GM10847 (cell line): Measurements from ENCODE around the gene LRP3.

Source experiments
- POLR2A ChIP-seq: IDR thresholded peaks from 2 replicates; pipeline ENCODE4 v1.6.1; 2011; ENCODE audit not compliant: insufficient read length; ENCODE audit errors: extremely low read depth

LRP3 gene

DNA sequence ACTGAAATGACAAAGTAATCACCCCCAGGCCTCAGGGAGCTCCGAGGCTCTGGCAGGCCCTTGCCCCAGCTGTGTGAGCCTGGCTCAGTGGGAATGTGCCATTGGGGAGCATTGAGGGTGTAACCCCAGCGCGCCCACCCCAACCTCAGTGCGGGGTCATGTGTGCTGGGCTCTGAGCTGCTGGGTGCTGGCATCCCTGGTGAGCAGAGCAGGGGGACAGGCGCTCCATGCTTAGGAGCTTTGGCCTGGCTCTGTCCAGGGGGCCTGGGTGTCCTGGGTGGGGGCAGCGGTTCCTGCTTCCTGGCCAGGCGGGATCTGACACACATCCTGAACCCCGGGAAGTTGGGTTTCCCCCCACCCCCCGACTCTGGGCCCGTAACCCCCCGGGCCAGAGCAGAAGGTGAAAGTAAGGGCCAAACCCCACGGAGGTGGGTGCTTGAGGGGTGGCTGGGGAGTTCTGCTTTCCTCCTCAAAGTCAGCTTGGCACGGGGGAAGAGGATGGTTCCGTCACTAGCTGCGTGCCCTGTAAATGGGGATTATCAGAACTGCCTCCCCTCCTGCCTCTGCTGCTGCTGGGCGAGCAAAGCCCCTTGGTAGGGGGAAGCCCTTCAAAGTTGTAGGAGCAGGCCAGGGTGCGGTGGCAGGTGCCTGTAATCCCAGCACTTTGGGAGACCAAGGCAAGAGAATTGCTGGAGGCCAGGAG, 1.7 kb downstream of the LRP3 start:
- no peak for TF ChIP-seq POLR2A

DNA sequence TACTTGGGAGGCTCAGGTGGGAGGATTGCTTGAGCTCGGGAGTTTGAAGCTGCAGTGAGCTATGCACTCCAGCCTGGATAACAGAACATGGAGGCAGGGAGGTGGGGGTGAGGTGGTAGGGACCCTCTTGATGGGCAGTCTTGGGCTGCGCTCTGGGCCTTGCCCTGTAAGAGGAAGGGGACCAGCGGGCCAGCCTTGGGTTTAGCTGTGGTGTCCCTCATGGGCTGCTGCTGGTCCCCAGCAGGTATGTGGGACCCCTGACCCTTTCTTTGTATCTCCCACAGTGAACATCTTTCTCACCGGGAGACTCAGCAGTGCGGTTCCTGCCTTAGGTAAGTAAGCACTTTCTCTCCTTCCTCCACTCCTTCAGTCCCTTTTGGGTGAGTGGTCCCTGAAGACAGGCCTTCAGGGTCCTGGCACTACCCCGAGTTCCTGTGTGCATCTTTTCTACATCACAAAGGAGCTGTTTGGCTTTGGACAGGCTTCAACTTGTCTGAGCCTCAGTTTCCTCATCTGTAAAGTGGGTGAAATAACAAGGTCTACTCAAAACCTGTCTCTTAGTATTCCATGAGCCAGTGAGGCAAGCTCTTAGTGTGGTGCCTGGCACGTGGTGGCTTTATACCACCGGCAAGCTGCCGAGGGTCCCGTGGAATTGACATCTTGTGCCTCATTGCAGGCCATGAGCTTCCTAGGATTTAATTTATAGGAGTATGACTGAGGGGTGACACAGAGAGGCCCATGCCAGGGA, 2.5 kb downstream of the LRP3 start:
- no peak for TF ChIP-seq POLR2A

DNA sequence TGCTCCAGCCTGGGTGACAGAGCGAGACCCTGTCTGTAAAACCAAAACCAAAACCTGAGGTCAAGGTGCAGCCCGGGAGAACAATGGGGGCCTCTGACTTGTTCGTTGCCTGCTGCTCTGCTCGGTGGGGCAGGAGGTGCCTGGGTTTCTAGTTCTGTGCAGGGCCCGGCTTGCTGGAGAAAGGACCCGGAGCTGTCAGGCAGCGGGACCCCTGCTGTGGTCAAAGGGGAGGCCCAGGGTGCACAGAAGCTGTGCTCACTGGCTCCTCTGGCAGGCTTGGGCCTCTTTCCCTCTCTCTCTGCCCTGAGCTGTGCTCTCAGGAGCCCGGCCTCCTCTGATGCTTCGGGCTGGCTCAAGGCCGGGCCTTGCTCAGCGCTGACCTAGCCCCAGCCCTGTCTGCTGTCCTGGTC, 3.5 kb downstream of the LRP3 start:
- no peak for TF ChIP-seq POLR2A

DNA sequence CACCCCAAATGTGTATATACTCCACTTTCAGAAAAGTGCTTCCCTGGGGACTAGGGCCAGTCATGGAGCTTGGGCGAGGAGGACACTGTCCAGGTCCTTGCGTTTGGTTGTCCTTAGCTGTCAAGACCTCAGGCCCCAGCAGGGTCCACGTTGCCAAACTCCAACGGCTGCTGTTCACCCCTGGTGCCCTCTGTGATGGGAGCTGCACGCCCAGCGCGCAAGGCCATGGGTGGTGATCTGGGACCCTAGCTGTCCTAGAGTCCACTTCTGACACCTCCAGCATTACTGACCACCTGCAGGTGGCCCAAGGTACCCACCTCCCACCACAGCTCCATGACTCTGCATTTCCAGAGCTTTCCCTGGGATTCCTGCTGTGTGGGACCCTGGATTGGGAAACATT, 4.0 kb downstream of the LRP3 start:
- TF ChIP-seq POLR2A: no peak

DNA sequence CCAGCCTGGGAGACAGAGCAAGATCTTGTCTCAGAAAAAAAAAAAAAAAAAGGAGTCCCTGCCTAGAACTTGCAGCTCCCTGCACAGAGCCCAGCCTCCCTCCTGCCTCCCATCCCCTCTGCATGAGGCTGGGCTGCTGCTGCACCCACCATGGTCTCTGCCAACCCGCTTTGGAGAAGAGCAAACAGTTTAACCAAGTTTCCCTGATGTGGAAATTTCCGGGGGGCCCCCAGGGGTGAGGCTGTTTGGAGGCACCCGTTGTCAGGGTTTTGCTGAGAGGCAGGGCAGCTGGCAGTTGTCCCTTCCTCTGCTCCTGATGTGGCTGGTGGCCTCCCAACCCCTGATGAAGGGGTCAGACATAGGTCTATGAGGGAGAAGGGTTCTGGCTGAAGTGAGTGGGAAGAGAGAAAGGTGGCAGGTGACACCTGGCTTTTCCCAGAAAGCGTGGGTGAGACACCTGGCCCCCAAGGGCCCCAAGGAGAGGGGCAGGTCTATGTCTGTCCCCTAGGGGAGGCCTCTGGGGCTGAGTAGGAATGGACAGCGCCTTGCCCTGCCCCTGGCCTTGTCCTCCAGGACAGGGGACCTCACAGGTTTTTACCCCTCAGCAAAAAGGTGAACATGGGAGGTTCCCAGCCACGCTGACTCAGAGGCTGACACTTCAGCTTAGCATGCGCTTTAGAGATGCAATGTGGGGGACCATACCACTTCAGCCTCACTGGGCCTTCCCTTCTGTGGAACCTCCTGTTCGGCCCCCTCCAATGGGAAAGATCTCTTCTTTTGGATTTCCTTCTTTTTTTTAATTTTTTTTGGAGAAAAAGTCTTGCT, 5.5 kb downstream of the LRP3 start:
- TF ChIP-seq POLR2A: no peak

DNA sequence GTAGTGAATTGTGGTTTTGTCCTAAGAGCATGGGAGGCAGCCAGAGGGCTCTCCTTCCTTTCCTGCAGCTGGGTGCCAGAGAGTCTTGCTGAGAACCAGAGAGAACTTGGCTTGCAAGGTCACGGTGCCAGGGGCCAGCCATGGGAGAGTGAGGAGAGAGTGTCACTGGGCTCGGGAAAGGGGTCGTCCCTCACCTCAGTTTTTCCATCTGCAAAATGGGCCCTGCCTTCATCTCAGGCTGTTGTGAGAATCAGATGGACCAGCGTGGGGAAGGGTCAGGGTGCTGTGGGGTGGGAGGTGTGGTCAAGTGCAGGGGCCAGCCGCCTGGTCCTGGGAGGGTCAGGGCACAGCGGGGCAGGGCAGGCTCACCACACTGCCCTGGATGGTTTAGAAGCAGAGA, 7.3 kb downstream of the LRP3 start:
- no peak for TF ChIP-seq POLR2A

DNA sequence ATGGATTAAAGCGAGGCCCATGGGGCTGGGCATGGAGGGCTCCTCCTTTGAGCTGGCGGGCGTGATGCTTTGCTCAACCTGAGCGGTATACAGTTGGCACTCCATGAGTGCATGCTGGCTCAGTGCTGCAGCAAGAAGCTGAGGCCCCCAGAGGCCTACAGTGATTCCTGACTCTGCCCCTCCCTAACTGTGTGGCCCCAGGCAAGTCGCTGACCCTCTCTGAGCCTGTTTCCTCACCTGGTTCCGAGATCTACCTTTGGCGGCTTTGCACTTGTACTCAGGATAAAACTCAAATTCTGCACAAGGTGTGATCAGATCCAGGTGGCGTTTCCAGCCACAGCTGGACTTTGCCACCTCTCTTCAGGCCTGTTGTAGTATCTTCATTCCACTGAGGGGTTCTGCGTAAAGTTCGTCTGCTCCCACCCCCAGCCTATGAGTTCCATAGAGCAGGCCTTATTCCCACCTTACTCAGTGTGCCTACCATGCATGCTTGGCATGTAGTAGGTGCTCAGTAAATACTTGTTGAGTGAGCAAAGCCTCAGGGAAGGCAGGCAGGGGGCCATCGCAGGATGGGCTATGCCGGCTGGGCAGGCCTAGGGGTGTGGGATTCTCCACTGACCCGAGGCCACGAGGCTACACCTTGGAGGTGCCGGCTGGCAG, 7.9 kb downstream of the LRP3 start:
- no peak for TF ChIP-seq POLR2A

DNA sequence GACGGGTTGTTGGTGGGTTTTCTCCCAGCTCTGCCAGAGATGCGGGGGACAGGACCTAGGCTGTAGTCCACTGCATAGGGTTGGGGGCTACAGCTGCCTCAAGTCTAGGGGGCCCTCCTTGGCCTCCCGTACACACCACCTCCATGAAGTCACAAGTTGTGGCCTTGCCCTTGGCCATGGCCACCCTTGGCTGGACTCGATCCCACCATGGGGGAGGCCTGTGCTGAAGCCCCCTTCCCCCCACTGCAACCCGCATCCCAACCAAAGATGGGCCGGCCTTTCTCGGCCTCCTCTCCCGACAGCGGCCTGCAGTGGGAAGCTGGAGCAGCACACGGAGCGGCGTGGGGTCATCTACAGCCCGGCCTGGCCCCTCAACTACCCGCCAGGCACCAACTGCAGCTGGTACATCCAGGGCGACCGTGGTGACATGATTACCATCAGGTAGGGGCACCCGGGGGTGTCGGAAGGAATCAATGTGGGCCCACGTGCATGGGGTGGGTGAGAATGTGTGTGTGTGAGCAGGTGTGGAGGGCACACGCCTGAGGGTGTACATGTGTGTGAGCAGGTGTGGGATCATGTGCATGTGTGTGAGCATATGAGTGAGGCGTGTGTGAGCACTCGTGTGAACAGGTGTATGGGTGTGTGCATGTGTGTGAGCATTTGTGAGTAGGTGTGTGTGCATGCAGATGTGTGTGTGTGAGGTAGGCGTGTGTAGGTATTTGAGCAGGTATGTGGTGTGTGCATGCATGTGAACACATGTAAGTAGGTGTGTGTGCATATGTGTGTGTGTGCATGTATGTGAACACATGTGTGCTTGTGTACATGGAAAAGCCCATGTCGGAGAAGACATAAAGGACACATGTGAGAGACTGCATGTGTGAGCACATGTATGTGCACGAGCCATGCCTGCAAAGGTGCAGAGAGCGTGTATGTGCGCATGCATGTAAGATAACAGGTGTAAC, 8.7 kb downstream of the LRP3 start:
- no peak for TF ChIP-seq POLR2A

DNA sequence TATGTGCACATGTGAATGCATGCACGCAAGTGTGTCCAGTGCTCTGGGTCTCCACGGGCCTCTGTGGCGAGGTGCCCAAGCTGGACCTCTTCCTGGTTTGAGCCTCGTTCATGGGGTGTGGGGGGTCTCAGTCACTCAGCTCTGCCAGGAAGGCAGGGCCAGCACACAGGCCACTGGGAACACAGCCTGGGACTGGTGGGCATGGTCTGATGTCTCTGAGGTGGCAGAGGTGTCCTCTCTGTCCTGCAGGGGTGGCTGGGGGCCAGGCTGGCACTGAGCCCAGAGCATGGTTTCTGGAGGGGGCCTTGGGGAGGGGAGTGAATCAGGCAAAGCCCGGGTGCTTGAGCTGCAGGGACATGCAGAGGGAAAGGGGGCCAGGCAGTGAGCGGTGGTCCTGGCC, 9.4 kb downstream of the LRP3 start:
- TF ChIP-seq POLR2A: no peak

DNA sequence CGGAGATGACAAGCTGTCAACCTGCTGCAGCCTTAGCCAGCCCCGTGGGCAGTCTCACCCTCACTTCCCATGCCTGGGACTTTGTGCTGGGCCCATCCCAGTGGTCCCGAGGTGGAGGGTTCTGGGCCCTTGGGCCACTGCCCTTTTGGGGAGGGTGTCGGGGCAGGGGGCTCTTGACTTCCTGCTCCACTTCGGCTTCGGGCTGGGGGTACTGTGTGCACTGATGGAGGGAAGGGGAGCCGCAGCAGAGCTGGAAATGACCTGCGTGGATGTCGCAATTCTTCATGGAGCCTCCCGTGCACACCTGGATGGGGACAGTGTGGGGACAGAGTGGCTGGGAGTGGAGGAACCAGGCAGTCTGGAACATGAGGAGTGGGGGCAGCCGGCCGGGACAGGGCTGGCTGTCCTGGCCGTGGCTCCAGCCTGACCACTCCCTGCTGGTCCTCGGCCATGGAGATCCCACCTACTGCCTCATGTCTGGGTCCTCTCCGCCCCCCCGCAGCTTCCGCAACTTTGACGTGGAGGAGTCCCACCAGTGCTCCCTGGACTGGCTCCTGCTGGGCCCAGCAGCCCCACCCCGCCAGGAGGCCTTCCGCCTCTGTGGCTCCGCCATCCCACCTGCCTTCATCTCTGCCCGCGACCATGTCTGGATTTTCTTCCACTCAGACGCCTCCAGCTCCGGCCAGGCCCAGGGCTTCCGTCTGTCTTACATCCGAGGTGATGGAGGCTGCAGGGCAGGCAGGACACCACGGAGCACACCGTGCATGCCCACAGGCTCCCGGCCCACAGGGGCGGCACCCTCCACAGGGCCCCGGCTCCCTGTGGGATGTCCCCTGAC, 10.2 kb downstream of the LRP3 start:
- no peak for TF ChIP-seq POLR2A

DNA sequence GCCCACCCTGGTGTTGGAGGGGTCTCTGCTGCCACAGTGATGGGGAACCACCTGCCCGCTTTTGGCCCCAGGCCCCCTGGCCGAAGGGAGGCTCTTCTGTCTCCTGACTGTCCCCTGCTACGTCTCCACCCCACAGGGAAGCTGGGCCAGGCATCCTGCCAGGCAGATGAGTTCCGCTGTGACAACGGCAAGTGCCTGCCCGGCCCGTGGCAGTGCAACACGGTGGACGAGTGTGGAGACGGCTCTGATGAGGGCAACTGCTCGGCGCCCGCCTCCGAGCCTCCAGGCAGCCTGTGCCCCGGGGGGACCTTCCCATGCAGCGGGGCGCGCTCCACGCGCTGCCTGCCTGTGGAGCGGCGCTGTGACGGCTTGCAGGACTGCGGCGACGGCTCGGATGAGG, 11.0 kb downstream of the LRP3 start:
- TF ChIP-seq POLR2A: no peak

DNA sequence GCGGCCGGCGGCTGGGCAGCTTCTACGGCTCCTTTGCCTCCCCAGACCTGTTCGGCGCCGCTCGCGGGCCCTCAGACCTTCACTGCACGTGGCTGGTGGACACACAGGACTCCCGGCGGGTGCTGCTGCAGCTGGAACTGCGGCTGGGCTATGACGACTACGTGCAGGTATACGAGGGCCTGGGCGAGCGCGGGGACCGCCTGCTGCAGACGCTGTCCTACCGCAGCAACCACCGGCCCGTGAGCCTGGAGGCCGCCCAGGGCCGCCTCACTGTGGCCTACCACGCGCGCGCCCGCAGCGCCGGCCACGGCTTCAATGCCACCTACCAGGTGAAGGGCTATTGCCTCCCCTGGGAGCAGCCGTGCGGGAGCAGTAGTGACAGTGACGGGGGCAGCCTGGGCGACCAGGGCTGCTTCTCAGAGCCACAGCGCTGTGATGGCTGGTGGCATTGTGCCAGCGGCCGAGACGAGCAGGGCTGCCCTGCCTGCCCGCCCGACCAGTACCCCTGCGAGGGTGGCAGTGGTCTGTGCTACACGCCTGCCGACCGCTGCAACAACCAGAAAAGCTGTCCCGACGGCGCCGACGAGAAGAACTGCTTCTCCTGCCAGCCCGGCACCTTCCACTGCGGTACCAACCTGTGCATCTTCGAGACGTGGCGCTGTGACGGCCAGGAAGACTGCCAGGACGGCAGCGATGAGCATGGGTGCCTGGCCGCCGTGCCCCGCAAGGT, 11.6 kb downstream of the LRP3 start:
- TF ChIP-seq POLR2A: no peak
